Heart left ventricle (tissue), 13 donors: ENCODE data around the gene DHX35.

Experiments
- CTCF ChIP-seq, 12 donors: fragments of 200-600 bp; sonication (generic) in 4 of 12; IDR thresholded peaks; one replicate each; pipeline versions ENCODE4 v1.5.0 to v1.8.0; 2018 to 2022; ENCODE audit warnings: antibody characterized with exemption in 12 of 12, mild to moderate bottlenecking in 5 of 12
- POLR2A ChIP-seq, 2 donors: fragments of 450-650 bp; IDR thresholded peaks; one replicate each; pipeline ENCODE4 v1.6.1; 2017; ENCODE audit warnings: antibody characterized with exemption in 2 of 2, mild to moderate bottlenecking in 2 of 2, moderate library complexity in 2 of 2
- donor health status: ischemic (EF 13 %, LVEDD 7.1; RV severe dilation, severe dysfunction).
- donor health status: DM: no; HTN: yes; CAD: no.
- donor health status: DM: no; HTN: no; CAD: no.
- donor health status: ischemic (EF 25% LVEDD 6.9; RV normal size, moderate dysfunction).
- donor health status: ischemic (EF 25% LVEDD 5.7; RV mildly dilated, moderate dysfunction).
- donor health status: ischemic (EF 35%, LVEDD 5.7; RV mildly dilated, moderate dysfunction).
- donor health status: nonischemic (EF 11% LVEDD 7.7; RV severe dilation, severe dysfunction).
- donor health status: DM: yes; HTN: yes; CAD: no.
- donor health status: PGD.
- donor health status: ischemic (EF 29% LVEDD 5.4; RV normal size, mild dysfunction).
- donor health status: nonischemic (EF 23%, LVEDD 6.1; RV moderate dilation, normal function).

GRCh38 chr20:38934530-38934929 is 27.6 kb upstream of the DHX35 start:
- TF ChIP-seq CTCF (IDR thresholded peaks at IDR 0.05), result no peak
- TF ChIP-seq POLR2A (IDR thresholded peaks at IDR 0.05), result no peak
